Measurements from ENCODE around the gene MYOG. TPM values are rescaled to one million over a fixed set of nuclear protein-coding genes. Genes with fewer than 3 reads are reported as not detected.

The MYOG gene
- polyA plus RNA-seq, 1 donor (not counting 4 experiments of a cell fraction or from before 2014, with no cell fraction given): not detected

DNA sequence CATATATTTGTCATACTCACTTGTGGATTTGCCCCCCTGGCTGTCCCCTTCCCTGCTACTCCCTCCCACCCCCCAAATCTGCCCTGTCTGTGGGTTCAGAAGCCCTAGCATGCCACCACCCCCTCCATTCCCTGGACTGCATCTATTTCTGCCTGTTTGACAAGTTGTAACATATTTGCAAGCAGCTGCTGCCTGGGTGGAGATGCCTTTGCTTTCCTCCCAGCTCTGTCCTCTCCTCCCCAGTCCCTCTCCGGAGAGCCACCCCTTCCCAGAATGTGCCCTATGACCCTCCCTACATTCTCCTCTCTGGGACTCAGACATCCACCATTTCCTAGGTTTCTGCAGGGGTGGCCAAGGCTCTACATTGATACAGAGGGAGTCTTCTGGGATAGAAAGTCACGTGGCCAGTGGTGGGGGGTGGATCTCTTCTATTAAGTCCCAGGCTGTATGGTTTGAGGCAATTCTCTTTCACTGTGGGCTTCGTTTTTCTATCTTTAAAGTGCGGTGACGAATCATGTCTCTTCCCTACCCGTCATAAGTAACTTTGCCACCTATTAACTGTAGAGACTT is 6.0 kb upstream of the MYOG start:
- Histone ChIP-seq H3K27ac (ENCODE audit: control insufficient read depth, insufficient read depth, low read length) (no peak overlapping the region), H3K4me2 (ENCODE audit: control insufficient read depth, extremely low read depth, insufficient read depth, low read depth, low read length) (peak overlapping the region; percentile 66), H3K36me3 (ENCODE audit: control insufficient read depth in 2 of 2, extremely low read depth in 1 of 2, insufficient read depth in 2 of 2, low read length in 2 of 2) (no peaks in the 10 kb centered on the region), H3K4me1 (ENCODE audit: control insufficient read depth, extremely low read depth, insufficient read depth, low read length) (peaks cover 42% of the 10 kb centered on the region), H4K20me1 (ENCODE audit: control insufficient read depth, extremely low read depth, insufficient read depth, low read length) (no peaks in the 10 kb centered on the region), H3K9me3 (ENCODE audit: control insufficient read depth, low read depth, low read length) (no peaks in the 10 kb centered on the region), H3K27me3 (ENCODE audit: control insufficient read depth, extremely low read depth, insufficient read depth, low read length) (no peaks in the 10 kb centered on the region), H3K9ac (ENCODE audit: control insufficient read depth, extremely low read depth, insufficient read depth, low read length) (no peak overlapping the region), H2AFZ (ENCODE audit: control insufficient read depth, low read length) (peak overlapping the region; percentile 74), H3K79me2 (ENCODE audit: control insufficient read depth, insufficient read depth, low read length) (no peaks in the 10 kb centered on the region), H3K9me1 (ENCODE audit: control insufficient read depth, extremely low read depth, insufficient read depth, low read length) (no peaks in the 10 kb centered on the region), H3K4me3 (ENCODE audit: control insufficient read depth in 2 of 3, extremely low read depth in 1 of 3, insufficient read depth in 2 of 3, low read depth in 1 of 3, low read length in 3 of 3) (peak overlapping the region in 1 of 3 experiments; percentile 27)
- dilution Hi-C loops (cut with MboI; ENCODE audit: extremely low pct_ligation_motif_present, low sequenced_read_pairs): no loop called here
- no peak for TF ChIP-seq EZH2 (IDR thresholded peaks at IDR 0.05; ENCODE audit: low read length)
- TF ChIP-seq, protein P1, sequence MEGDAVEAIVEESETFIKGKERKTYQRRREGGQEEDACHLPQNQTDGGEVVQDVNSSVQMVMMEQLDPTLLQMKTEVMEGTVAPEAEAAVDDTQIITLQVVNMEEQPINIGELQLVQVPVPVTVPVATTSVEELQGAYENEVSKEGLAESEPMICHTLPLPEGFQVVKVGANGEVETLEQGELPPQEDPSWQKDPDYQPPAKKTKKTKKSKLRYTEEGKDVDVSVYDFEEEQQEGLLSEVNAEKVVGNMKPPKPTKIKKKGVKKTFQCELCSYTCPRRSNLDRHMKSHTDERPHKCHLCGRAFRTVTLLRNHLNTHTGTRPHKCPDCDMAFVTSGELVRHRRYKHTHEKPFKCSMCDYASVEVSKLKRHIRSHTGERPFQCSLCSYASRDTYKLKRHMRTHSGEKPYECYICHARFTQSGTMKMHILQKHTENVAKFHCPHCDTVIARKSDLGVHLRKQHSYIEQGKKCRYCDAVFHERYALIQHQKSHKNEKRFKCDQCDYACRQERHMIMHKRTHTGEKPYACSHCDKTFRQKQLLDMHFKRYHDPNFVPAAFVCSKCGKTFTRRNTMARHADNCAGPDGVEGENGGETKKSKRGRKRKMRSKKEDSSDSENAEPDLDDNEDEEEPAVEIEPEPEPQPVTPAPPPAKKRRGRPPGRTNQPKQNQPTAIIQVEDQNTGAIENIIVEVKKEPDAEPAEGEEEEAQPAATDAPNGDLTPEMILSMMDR (optimal IDR thresholded peaks at IDR 0.05 in 1 of 3, IDR thresholded peaks at IDR 0.05 in 1 of 3, conservative IDR thresholded peaks at IDR 0.05 in 1 of 3; ENCODE audit: extremely low read depth in 1 of 3, insufficient read depth in 2 of 3, low read length in 3 of 3): no peak
- DNase-seq (ENCODE audit: low read depth, low spot score) (no peak), FAIRE-seq (peak; percentile 59)

DNA sequence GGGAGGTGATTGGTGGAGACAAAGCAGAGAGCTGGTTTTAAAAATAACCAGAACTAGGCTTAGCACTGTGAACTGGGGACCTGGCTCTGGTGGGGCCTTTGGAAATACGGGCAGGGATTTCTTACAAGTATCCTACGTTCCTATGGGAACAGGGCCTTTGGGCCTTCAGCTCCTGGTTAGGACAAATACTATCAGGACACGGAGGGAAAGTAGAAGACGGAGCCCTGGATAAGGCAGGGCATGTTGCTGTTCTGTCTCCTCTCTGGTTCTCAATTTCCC is 5.3 kb upstream of the MYOG start:
- Histone ChIP-seq H3K4me2 (ENCODE audit: control insufficient read depth, extremely low read depth, insufficient read depth, low read depth, low read length) (no peak overlapping the region), H3K27ac (ENCODE audit: control insufficient read depth, insufficient read depth, low read length) (no peak overlapping the region), H3K79me2 (ENCODE audit: control insufficient read depth, insufficient read depth, low read length) (no peaks in the 10 kb centered on the region), H3K27me3 (ENCODE audit: control insufficient read depth, extremely low read depth, insufficient read depth, low read length) (no peaks in the 10 kb centered on the region), H3K36me3 (ENCODE audit: control insufficient read depth in 2 of 2, extremely low read depth in 1 of 2, insufficient read depth in 2 of 2, low read length in 2 of 2) (no peaks in the 10 kb centered on the region), H2AFZ (ENCODE audit: control insufficient read depth, low read length) (no peak overlapping the region), H3K9me1 (ENCODE audit: control insufficient read depth, extremely low read depth, insufficient read depth, low read length) (no peaks in the 10 kb centered on the region), H3K9ac (ENCODE audit: control insufficient read depth, extremely low read depth, insufficient read depth, low read length) (no peak overlapping the region), H3K4me3 (ENCODE audit: control insufficient read depth in 2 of 3, extremely low read depth in 1 of 3, insufficient read depth in 2 of 3, low read depth in 1 of 3, low read length in 3 of 3) (no peak overlapping the region), H3K4me1 (ENCODE audit: control insufficient read depth, extremely low read depth, insufficient read depth, low read length) (peaks cover 42% of the 10 kb centered on the region), H3K9me3 (ENCODE audit: control insufficient read depth, low read depth, low read length) (no peaks in the 10 kb centered on the region), H4K20me1 (ENCODE audit: control insufficient read depth, extremely low read depth, insufficient read depth, low read length) (no peaks in the 10 kb centered on the region)
- FAIRE-seq (no peak), DNase-seq (ENCODE audit: low read depth, low spot score) (no peak)
- TF ChIP-seq EZH2 (IDR thresholded peaks at IDR 0.05; ENCODE audit: low read length): no peak
- TF ChIP-seq, protein P1 (optimal IDR thresholded peaks at IDR 0.05 in 1 of 3, IDR thresholded peaks at IDR 0.05 in 1 of 3, conservative IDR thresholded peaks at IDR 0.05 in 1 of 3; ENCODE audit: extremely low read depth in 1 of 3, insufficient read depth in 2 of 3, low read length in 3 of 3): no peak
- dilution Hi-C loops (cut with MboI; ENCODE audit: extremely low pct_ligation_motif_present, low sequenced_read_pairs): no loop called here
